ENCODE data around the gene ST7L.

ST7L gene

DNA sequence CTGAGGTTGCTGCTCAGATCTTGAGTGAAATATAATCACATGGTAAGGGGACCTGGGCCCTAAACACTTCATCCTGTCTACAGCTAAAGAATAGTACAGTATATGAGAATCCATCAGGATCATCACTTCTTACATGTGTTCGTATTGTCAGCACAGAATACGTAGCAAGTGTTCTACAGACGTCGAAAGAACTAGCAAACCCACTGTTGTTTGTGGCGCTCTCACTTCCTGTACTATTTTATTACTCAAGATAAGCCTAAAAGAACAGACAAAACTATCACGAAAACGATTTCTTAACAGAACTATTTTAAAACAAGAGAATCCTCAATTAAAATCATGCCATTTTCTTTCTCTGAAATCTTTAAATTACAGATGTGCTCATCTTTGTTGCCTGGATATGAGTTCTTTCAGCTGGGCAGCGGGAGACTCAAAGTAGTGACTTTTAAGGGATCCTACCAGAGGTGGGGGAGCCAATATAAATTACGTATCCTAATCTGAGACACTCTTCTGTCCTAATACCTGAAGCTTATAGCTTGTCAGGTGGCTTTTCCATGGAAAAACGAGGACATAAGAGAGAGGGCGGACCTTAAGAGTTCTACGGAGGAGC, 724 bp downstream of the ST7L start:
- no peak for DNase-seq

DNA sequence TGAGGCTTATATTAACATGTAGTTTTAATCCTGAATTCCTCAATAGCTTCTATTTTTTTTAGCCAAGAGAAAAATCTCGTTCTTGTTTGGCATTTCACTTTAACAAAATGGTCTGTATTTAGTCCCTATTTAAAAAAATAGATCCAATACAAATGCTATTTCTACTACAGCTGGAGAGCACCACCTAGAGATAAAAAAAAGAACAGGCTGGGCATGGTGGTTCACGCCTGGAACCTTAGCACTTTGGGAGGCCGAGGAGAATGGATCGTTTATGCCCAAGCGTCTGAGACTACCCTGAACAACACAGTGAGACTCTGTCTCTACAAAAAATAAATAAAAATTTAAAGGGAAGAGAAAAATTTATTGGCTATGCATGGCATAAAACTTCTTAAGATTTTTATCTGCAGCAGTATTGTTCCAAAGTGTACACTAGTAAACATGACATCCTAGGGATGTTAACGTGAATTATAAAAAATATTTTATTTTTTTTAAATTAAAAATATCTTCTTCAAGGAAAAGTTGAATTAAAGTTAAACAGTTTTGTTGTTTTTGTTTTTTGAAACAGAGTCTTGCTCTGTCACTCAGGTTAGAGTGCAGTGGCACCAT, 4.4 kb downstream of the ST7L start:
- no peak for DNase-seq

DNA sequence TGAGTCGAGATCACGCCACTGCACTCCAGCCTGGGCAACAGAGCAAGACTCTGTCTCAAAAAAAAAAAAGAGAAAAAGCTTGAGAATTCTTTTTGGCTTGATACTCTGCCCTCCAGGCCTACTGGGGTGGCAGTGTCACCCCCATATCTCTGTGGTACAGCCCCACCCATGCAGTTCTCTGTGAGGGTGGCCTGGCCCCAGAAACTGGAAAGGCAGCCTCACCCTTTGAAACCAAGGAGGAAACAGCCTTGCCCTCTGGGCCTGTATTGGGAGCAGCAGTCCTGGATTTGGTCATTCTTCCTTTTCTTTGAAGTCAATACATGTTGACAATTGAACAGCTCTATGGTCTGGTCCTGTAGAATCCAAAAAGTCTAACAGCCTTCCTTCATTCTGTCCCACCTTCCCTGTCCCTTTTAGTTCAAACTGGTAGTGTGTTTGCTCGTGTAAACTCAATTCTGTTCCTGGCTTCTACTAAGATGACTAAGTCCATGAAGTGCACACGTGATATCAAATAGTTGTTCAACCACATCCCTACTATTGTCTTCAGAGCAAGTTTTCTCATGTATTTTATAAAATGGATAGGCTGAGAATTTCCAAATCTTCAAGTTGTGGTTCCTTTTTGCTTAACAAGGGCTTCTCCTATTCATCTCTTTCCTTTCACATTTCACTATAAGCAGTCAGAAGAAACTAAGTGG, 13.2 kb downstream of the ST7L start:
- no peak for DNase-seq

DNA sequence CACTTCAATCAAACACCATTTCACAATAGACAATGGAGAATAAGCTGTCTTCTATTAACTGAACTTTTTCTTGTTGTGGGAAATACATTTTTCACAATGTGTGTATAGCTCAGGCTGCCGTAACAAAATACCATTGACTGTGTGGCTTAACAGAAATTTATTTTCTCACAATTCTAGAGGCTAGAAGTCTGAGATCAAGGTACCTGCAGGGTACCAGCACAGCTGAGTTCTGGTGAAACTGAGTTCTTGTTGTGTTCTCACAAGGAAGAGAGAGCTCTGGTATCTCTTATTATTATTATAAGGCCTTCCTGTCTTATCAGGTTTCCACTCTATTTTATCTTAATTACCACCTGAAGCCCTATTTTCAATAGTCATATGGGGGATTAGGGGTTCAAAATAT, 15.4 kb downstream of the ST7L start:
- DNase-seq = no peak

DNA sequence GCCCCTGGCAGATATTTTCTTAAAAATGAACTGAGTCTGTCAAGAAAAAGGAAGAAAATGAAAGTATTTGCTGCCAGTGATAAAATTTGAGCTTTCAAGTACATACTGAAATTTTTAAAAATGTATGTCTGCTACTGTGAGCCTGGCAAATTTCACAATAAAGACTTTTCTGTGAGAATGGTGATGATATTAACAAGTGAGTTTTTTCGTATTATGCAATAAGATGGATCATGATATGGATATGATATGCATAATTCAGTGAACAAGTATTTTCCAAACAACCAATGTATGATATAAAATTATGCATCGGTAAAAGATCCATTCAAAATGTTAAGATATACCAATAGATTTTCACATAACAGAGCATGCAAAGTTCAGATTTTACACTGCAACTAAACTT, 15.9 kb downstream of the ST7L start:
- no peak for DNase-seq

DNA sequence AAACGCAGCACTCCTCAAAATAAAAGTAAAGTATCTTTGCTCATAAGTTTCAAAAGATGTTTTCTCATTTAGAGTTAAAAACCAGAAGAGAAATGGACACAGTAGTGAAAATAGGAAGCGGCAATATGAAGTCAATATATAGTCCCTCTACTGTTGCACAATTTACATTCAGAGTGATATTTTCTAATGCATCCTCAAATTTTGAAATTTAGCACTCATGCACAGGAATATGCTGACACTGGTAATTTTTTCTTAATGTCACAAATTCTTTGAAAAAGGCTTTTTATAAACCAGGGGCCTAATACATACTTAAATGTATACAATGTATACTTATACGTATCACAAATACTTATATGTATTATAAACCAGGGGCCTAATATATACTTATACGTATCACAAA, 19.5 kb downstream of the ST7L start:
- DNase-seq = no peak

DNA sequence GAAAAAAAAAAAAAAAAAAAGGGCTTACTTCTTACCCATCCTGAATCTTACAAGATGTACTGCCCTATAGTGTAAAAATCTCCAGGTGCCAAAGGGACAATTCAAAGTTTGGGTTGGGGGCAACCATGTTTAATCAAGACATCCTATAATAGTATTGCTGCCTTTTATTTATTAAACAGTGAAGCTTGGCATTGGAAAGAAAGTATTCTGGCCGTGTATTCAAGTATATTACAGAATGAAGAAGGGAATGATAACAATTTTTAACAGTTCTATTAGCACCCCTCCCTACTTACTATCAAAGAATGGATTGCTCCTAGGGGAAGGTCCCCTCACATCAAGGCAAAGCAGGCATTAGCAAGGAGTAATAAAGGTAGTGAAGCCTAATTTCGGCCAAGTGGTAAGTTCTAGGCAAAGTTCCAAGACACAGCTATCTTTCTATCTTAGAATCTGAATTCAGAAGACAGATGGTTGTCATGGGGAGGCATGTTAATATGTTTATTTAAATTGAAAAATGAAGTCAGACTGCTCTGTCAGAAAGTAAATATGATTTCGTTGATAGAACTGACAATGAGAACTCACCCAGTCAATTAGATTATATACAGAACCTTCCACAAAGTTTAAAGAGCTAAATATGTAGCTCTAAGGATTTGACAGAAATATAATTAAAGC, 24.6 kb downstream of the ST7L start:
- no peak for DNase-seq

DNA sequence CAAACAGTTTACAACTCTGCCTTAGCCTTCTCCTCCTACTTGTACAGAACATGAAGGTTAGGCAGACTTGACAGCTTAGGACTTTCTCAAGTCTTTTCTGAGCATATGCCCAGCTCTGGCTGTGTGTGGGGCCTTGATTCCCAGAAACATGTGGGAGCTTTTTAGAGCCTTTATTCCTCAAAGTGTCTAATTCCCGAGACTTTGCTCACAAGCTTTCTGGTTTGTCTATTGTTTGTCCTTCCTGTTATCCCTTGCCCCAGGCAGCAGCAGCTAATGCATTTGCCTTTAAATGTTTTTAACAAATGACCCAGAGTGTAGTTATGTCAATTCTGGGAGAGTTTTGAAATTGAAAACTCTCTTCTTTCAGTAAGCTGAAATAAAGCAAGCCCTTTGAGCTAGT, 29.2 kb downstream of the ST7L start:
- DNase-seq = no peak

DNA sequence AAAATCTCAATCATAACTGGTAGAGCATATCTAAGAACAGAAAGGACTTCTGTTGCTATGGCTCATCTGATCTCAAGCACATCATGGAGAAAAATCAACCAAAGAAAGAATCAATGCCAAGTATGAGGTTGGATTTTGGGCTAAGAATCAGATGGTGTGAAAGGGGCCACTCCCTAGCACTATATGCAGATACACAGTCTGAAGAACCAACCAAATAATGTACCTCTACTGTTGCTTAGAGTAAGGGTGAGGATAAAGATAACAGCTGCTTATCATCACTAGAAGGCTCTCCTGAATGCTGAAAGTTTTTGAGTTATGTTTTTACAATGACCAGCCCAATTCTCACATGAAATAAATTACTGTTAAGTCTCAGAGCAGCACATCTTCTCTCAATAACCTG, 35.6 kb downstream of the ST7L start:
- no peak for DNase-seq

DNA sequence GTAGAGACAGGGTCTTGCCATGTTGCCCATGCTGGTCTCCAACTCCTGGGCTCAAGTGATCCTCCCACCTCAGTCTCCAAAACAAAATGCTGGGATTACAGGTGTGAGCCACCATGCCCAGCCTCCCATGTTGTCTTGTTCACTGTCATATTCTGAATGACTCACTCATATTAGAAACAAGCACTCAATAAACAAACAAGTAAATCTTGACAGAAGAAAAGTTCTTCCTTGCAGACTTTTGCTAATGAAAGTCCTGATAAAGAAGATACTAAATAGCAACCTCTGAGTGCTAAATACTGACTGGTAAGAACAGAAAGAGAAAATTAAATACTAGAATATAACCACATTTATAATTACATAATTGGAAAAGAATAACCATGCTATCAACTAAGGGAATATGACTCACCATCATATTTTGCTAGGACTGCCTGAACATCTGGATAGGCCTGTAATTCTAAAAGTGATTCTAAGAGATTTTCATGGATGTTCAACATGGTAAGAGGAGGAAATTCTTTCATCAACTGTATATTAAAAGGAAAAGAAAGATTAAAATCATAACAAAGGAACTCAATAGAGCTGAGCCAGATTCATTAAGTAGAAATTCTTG, 37.3 kb downstream of the ST7L start:
- no peak for DNase-seq

DNA sequence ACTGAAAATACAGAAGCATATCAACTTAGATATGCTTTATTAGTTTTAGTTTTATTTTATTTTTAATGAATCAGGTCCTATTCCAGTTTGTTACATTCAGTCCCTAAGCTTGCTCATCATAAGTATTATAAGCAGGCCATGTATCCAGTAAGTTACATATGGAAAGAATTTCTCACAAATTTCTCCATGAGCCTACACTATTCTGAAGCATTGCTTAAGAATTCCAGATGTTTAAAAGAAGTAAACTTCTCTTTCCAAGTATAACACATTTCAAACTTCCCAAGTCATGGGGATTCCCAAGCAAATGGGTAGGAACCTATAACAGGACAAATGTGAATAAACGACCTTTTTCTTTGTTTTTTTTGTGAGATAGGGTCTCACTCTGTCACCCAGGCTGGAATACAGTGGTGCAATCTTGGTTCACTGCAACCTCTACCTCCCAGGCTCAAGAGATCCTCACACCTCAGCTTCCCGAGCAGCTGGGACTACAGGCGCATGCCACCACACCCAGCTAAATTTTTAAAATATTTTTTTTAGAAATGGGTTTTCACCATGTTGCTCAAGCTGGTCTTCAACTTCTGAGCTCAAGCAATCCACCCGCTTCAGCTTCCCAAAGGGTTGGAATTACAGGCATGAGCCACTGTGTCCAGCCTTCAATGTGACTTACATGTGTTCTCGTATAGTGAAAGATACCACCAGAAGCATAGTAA, 39.0 kb downstream of the ST7L start:
- no peak for DNase-seq

DNA sequence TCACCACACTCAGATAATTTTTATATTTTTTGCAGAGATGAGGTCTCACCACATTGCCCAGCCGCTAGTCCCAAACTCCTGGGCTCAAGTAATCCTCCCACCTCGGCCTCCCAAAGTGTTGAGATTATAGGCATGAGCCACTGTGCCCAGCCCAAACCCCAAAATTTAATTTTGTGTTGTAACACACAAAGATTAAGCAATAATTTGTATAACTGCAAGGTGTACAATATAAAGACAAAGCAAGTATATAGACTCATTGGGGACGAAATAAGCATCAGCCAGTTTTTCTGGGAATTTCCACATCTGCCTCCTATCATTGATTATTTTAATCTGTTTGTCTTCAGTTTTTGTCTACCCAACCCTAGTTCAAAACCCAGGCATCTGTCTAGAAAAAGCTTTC, 42.7 kb downstream of the ST7L start:
- DNase-seq = no peak

DNA sequence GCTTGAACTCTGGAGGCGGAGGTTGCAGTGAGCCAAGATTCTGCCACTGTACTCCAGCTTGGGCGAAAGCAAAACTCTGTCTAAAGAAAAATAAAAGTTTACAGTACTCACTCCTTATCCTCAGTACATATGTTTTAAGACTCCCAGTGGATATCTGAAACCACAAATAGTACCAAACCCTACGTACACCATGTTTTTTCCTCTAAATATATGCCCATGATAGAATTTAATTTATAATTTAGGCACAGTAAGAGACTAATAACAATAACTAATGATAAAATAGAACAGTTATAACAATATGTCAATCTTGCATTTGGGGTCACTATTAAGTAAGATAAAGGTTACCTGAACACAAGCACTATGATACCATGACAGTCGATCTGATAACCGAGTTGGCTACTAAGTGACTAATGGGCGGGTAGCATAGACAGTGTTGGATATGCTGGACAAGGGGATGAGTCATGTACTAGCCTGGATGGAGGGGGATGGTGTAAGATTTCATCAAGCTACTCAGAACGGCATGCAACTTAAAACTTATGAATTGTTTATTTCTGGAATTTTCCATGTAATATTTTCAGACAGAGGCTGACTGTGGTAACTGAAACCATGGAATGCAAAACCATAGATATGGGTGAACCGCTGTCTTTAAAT, 43.7 kb downstream of the ST7L start:
- DNase-seq = no peak

DNA sequence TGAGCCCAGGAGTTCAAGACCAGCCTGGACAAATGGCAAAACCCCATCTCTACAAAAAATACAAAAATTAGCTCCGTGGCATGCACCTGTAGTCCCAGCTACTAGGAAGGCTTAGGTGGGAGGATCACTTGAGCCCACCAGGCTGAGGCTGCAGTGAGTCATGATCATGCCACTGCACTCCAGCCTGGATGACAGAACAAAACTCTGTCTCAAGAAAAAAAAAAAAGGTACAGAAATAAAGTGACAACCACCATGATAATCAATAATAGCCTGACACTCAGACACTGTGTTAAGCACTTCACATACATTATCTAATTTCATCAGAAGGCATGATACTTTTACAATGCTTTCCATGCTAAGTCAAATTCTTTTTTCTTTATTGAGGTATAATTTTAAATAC, 53.1 kb downstream of the ST7L start:
- DNase-seq = no peak

DNA sequence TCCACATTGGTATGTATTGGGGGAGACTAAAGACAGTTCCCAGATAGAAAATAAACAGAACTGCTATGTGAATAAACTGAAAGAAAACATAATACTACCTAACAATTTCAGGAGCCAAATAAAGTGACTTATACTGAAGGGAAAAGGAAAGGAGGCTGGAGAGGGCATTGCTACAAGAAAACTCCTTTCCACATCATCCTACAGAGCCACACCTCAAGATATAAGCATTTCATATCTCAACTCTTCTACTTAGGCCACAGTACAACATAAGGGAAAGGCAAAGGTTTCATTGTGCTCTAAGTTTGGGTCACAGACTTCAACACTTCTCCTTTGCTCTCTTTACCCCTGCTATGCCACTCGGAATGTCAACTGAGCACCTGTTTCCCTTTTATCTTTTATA, 54.9 kb downstream of the ST7L start:
- no peak for DNase-seq

DNA sequence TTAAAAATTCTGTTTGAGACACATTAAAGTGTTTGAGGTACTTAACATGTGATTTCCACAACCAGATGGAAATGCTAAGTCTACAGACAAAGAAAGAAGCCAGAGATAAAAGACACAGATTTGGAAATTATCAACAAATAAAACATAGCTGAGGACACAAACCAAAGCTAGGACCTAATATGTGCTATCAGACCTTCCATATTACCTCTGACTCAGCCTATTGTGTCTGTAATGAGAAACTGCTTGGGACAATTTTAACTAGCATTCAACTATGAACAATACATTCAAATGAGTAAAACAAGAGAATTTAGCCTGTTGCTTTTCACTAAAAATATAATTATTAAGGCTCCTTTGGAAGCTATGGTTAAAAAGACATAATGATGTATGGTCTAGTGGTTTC, 55.6 kb downstream of the ST7L start:
- no peak for DNase-seq

DNA sequence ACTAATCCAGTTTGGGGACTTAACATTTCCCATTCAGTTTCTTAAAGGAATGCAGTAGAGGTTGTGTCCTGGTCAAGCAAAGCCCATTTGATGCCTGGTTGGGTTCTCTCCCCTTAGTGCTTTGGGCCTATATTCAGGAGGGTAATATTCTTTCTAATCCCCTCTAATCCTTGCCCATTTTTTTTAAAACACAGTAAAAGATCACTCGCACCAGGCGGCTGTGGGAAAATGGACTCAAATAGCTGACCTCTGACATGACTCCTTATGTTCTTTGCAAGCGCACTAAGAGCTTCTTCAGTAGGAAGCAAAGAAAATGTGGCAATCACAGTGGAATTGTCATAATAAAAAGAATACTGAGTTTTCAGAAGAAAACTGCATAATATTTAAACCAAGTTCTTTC, 60.3 kb downstream of the ST7L start:
- DNase-seq = no peak

DNA sequence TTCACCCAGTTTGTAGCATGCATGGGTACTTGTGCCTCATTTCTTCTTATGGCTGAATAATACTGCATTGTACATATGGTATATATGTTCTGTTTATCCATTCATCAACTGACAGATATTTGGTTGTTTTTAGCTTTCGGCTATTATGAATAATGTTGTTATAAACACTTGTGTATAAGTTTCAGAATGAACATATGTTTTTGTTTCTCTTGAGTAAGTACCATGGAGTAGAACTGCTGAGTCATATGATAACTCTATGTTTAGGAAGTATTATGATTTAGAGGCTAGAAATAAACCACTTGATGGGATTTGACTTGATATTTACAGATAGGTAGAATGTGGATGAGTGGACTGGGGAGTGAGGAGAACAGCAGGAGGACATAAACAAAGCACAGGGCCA, 61.6 kb downstream of the ST7L start:
- no peak for DNase-seq

DNA sequence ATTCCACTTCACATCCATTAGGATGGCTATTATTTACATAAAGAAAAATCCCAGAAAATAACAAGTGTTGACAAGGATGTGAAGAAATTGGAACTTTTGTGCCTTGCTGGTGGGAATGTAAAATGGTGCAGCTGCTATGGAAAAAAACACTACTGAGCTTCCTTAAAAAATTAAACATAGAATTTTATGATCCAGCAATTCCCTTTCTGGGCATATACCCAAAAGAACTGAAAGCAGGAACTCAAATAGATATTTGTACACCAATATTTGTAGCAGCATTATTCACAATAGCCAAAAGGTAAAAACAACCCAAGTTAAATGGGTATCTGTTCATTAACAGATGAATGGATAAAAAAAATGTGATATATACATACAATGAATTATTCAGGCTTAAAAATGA, 64.5 kb downstream of the ST7L start:
- no peak for DNase-seq

DNA sequence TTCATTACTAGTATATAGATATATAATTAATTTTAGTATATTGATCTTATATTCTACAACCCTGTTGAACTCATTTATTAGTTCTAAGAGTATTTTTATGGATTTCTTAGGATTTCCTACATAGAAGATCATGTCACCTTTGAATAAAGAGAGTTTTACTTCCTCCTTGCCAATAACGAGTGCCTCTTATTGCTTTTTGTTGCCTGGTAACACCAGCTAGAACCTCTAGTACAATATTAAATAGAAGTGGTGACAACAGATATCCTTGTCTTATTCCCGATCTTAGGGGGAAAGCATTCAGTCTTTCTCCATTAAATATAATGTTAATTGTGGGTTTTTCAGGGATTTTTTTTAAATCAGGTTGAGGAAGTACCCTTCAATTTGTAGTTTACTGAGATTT, 69.4 kb downstream of the ST7L start:
- DNase-seq = no peak

DNA sequence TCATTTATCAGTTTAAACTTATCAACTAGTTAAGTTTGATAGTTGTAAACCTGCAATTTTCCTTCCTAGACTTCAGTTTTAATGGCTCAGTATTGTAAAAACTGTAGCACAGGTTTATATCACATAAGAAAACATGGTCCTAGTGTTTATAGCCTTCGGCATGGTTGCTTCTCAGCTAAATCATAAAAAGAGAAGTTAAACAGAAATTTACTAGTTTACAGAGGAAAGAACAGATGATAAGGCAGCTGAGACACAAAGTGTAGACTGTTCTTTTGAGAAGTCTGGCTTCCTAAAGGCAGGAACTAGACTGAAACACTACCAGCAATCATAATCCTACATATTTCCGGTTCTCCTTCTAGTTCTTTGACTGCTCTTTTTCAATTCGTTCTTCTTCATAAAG, 70.4 kb downstream of the ST7L start:
- no peak for DNase-seq

DNA sequence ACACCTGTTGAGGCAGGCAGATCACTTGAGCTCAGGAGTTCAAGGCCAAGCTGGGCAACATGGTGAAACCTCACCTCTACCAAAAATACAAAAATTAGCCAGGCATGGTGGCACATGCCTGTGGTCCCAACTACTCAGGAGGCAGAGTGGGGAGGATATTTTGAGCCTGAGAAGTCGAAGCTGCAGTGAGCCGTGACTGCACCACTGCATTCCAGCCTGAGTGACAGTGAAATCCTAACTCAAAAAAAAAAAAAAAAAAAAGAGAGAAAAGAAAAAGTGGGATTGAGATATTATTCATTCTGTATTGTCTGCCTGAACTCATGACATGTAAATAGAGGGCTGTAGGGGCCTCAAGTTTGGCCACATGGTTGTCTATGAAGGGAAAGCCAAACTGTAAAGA, 72.9 kb downstream of the ST7L start:
- DNase-seq = no peak

DNA sequence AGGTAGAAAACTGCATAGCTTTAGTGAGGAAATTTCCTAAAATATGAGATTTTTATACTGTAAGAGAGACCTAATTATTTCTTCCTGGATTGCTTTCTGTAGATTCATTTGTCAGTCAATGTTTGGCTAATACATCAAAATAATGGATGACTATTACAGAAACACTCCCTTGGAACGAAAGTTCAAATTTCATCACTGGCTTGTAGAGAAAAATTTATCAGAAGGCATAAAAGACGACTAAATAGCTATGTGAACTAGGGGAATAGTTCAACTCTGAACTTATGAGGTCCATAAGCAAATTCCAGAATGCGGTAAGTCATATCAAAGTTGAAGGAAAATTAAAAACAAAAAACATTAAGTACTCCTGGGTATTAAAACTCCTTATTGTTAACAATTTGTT, 74.2 kb downstream of the ST7L start:
- DNase-seq = no peak
